H1 (cell line): ENCODE results near the gene RPS6KB2. TPM values are rescaled to one million over a fixed set of nuclear protein-coding genes. Genes with fewer than 3 reads are reported as not detected.

Source experiments
- CTCF ChIA-PET: fragments of 300-600 bp; sonication (Branson Sonifier 250); formaldehyde crosslinking; loops from one replicate; lab custom pipeline; 2021; ENCODE audit not compliant: partially characterized antibody; lab: Charles Lee
- POLR2A ChIA-PET: fragments of 300-600 bp; sonication (Branson Sonifier 250); formaldehyde crosslinking; loops from one replicate; lab custom pipeline; 2021; ENCODE audit warnings: inconsistent platforms; ENCODE audit not compliant: partially characterized antibody; lab: Charles Lee
- DNase-seq, 2 experiments: peaks; one replicate each; pipeline versions ENCODE4 v3.0.0 to v3.0.0-alpha.2; 2010 to 2022; ENCODE audit warnings: low spot score in 2 of 2, low read depth in 1 of 2, mixed read lengths in 1 of 2
- FAIRE-seq: peaks from 2 replicates; lab custom pipeline; 2011; peaks lifted over from hg19 to GRCh38; lab: Jason Lieb, UNC
- H2AFZ ChIP-seq: 2 replicates; pipeline ENCODE4 v1.8.1; 2012; ENCODE audit warnings: low read length, inconsistent platforms
- H2AK5ac ChIP-seq: 2 replicates; pipeline ENCODE4 v1.6.1; 2013; ENCODE audit warnings: low read depth, low read length
- H2BK120ac ChIP-seq: replicated peaks from 2 replicates; pipeline ENCODE3; 2013; ENCODE audit warnings: low read depth, low read length, inconsistent platforms
- H2BK12ac ChIP-seq: 2 replicates; pipeline ENCODE4 v1.6.1; 2013; ENCODE audit warnings: low read depth, low read length
- H2BK15ac ChIP-seq: 2 replicates; pipeline ENCODE4 v1.6.1; 2013; ENCODE audit warnings: low read length
- H2BK20ac ChIP-seq: 2 replicates; pipeline ENCODE4 v1.6.1; 2013; ENCODE audit warnings: low read length
- H2BK5ac ChIP-seq: 2 replicates; pipeline ENCODE4 v1.6.1; 2013; ENCODE audit warnings: low read depth, low read length
- H3K14ac ChIP-seq: 2 replicates; pipeline ENCODE4 v1.6.1; 2013; ENCODE audit warnings: inconsistent platforms; ENCODE audit not compliant: insufficient read length
- H3K18ac ChIP-seq: 2 replicates; pipeline ENCODE4 v1.6.1; 2013; ENCODE audit warnings: low read length; ENCODE audit errors: extremely low read depth
- H3K23ac ChIP-seq: 2 replicates; pipeline ENCODE4 v1.6.1; 2013; ENCODE audit warnings: inconsistent platforms; ENCODE audit not compliant: insufficient read length
- H3K23me2 ChIP-seq: 2 replicates; pipeline ENCODE4 v1.6.1; 2013; ENCODE audit warnings: low read depth, low read length
- H3K27ac ChIP-seq: 2 replicates; pipeline ENCODE4 v1.6.1; 2011; ENCODE audit warnings: low read depth, low read length, inconsistent platforms
- H3K27me3 ChIP-seq, 4 experiments: replicated peaks in 1 of 4; 1 replicate in 1 of 4; 2 replicates in 3 of 4; pipeline versions ENCODE4 v1.6.1 to v1.8.1; 2011 to 2013; ENCODE audit warnings: low read length in 3 of 4, mild to moderate bottlenecking in 3 of 4, inconsistent platforms in 2 of 4, mixed read lengths in 2 of 4, moderate library complexity in 1 of 4; ENCODE audit not compliant: control insufficient read depth in 3 of 4, insufficient read depth in 3 of 4; ENCODE audit errors: extremely low read depth in 1 of 4
- H3K36me3 ChIP-seq, 4 experiments: 2 replicates each; pipeline versions ENCODE4 v1.6.1 to v1.8.1; 2011 to 2013; ENCODE audit warnings: mild to moderate bottlenecking in 4 of 4, low read length in 3 of 4, moderate library complexity in 2 of 4, control low read depth in 1 of 4, inconsistent platforms in 1 of 4; ENCODE audit not compliant: insufficient read depth in 4 of 4, control insufficient read depth in 2 of 4
- H3K4ac ChIP-seq: replicated peaks from 2 replicates; pipeline ENCODE3; 2013; ENCODE audit warnings: low read length, low read depth, mixed read lengths, inconsistent platforms; ENCODE audit not compliant: insufficient read length
- H3K4me1 ChIP-seq, 4 experiments: replicated peaks in 1 of 4; 1 replicate in 1 of 4; 2 replicates in 3 of 4; pipeline versions ENCODE4 v1.6.1 to v1.8.1; 2011 to 2013; ENCODE audit warnings: low read length in 3 of 4, inconsistent platforms in 2 of 4, mixed read lengths in 1 of 4; ENCODE audit not compliant: insufficient read depth in 4 of 4, control insufficient read depth in 3 of 4
- H3K4me2 ChIP-seq, 2 experiments: 2 replicates each; pipeline versions ENCODE4 v1.6.1 to v1.8.1; 2011 to 2013; ENCODE audit warnings: low read depth in 2 of 2, low read length in 2 of 2, control low read depth in 1 of 2, inconsistent platforms in 1 of 2, mild to moderate bottlenecking in 1 of 2; ENCODE audit not compliant: insufficient read depth in 1 of 2
- H3K4me3 ChIP-seq, 4 experiments: fragments of 200-600, 300-600 bp in 1 of 4; sonication (generic), shearing (Covaris generic), sonication (Bioruptor Twin) in 1 of 4; 2 replicates each; pipeline versions ENCODE4 v1.5.1 to v1.8.1; 2011 to 2016; ENCODE audit warnings: low read length in 4 of 4, low read depth in 3 of 4, control low read depth in 2 of 4, inconsistent platforms in 2 of 4, mild to moderate bottlenecking in 2 of 4, mixed read lengths in 1 of 4, moderate library complexity in 1 of 4; ENCODE audit not compliant: insufficient read depth in 2 of 4; ENCODE audit errors: extremely low read depth in 1 of 4
- H3K56ac ChIP-seq: replicated peaks from 2 replicates; pipeline ENCODE3; 2013; ENCODE audit warnings: low read depth, mild to moderate bottlenecking, mixed read lengths, low read length, inconsistent platforms; ENCODE audit not compliant: insufficient read length
- H3K79me1 ChIP-seq: 2 replicates; pipeline ENCODE4 v1.6.1; 2013; ENCODE audit warnings: low read depth, low read length, control low read depth
- H3K79me2 ChIP-seq, 2 experiments: 2 replicates each; pipeline versions ENCODE4 v1.6.1 to v1.8.1; 2012 to 2013; ENCODE audit warnings: low read length in 2 of 2, mild to moderate bottlenecking in 2 of 2, inconsistent platforms in 1 of 2; ENCODE audit not compliant: insufficient read depth in 2 of 2, control insufficient read depth in 1 of 2
- H3K9ac ChIP-seq, 4 experiments: replicated peaks in 1 of 4; 1 replicate in 1 of 4; 2 replicates in 3 of 4; pipeline versions ENCODE4 v1.6.1 to v1.8.1; 2011 to 2013; ENCODE audit warnings: low read depth in 3 of 4, low read length in 3 of 4, control low read depth in 2 of 4, mild to moderate bottlenecking in 2 of 4, moderate library complexity in 2 of 4, inconsistent platforms in 1 of 4; ENCODE audit errors: extremely low read depth in 1 of 4
- H3K9me3 ChIP-seq, 2 experiments: 2 replicates each; pipeline versions ENCODE4 v1.6.1 to v1.8.1; 2012 to 2013; ENCODE audit warnings: mild to moderate bottlenecking in 2 of 2, moderate library complexity in 2 of 2, control low read depth in 1 of 2, inconsistent platforms in 1 of 2, low read depth in 1 of 2, low read length in 1 of 2, mixed read lengths in 1 of 2; ENCODE audit not compliant: insufficient read depth in 2 of 2
- H4K20me1 ChIP-seq, 2 experiments: replicated peaks in 1 of 2; 2 replicates each; pipeline versions ENCODE3 to v1.8.1; 2011 to 2013; ENCODE audit warnings: inconsistent platforms in 2 of 2, low read length in 2 of 2, mild to moderate bottlenecking in 1 of 2; ENCODE audit not compliant: insufficient read depth in 2 of 2, control insufficient read depth in 1 of 2
- H4K5ac ChIP-seq: 2 replicates; pipeline ENCODE4 v1.6.1; 2013; ENCODE audit warnings: low read length, low read depth, mixed read lengths, inconsistent platforms; ENCODE audit not compliant: insufficient read length
- H4K8ac ChIP-seq: 2 replicates; pipeline ENCODE4 v1.8.0; 2013; ENCODE audit warnings: mild to moderate bottlenecking, moderate library complexity, low read length, inconsistent platforms; ENCODE audit not compliant: insufficient read depth; ENCODE audit errors: extremely low read depth
- H4K91ac ChIP-seq: replicated peaks from 2 replicates; pipeline ENCODE3; 2013; ENCODE audit warnings: low read length, mixed read lengths, inconsistent platforms; ENCODE audit not compliant: insufficient read length
- FOSL1 ChIP-seq: IDR thresholded peaks from 2 replicates; pipeline ENCODE4 v1.6.1; 2011; ENCODE audit warnings: mild to moderate bottlenecking, low read depth, low read length, moderate library complexity; ENCODE audit not compliant: insufficient read depth
- KDM4A ChIP-seq: IDR thresholded peaks from one replicate; pipeline ENCODE4 v1.7.1; 2012; ENCODE audit warnings: low read depth, mild to moderate bottlenecking, moderate library complexity, low read length, inconsistent platforms; ENCODE audit not compliant: severe bottlenecking
- WGBS, 2 experiments: shearing (Covaris generic) in 1 of 2; methylation state at CpG; one replicate each; pipeline versions ENCODE4 v1.1.6 to v1.1.7; 2013 to 2015; ENCODE audit warnings: low lambda C conversion rate in 2 of 2, mixed read lengths in 2 of 2, inconsistent platforms in 1 of 2, low coverage in 1 of 2, missing lambda C conversion rate in 1 of 2; ENCODE audit not compliant: insufficient replicate concordance in 2 of 2, insufficient coverage in 1 of 2, insufficient read length in 1 of 2; ENCODE audit errors: extremely low coverage in 1 of 2, missing lambda C conversion rate in 1 of 2; 5-methylcytosine and 5-hydroxymethylcytosine counted together
- polyA plus RNA-seq, 7 experiments: library from polyadenylated mRNA; depleted of rRNA in 3 of 7; stranded (reverse) in 5 of 7; unstranded in 2 of 7; fragments of >200 nt in 5 of 7; fragments of 200-250 nt in 2 of 7; gene quantifications; 1 replicate in 5 of 7; 2 replicates in 1 of 7; 4 replicates in 1 of 7; pipeline versions ENCODE4 v1.2.1 to v1.2.3, GENCODE V29; 2011 to 2013; ENCODE audit warnings: missing spikeins in 2 of 7, mixed read lengths in 2 of 7
- total RNA-seq: library from RNA; stranded (reverse); fragmentation: NEBNext Ultra II Directional; extraction: Animal tissue kit (Norgen Biotek cat#: 25700); gene quantifications from 2 replicates; pipeline ENCODE4 v1.2.1, GENCODE V29; 2021

RPS6KB2 gene
- total and polyA plus RNA-seq, 2 of the 8 experiments (the other 6 are each of a cell fraction or from before 2014, with no cell fraction given) = 41.0 to 47.1 TPM

DNA sequence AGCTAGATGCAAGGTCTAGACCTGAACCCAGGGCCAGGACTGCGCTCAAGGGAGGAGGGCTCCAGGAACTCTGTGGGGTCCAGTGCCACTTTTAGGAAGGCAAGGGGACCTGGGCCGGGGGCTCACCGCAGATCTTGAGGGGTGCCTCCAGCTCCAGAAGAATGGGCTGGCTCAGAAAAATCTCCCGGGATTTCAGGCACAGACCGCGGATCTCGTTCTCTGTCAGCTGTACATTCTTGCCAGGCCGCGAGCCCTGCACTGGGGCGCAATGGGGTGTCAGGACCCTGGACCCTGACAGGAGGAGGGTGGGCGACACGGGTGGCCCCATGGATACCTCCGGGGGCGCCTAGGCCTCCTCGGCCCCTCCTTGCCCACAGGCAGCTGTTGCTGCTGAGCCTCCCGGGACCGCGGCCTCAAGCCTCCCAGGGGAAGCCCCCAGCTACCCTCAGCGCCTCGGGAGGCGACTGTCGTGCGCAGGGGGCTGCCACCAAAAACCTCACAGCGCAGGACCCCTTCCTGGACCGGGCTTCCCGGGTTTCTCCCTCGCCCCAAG lies 27.3 kb upstream of the RPS6KB2 start:
- Histone ChIP-seq H3K4me1 (peaks cover 0 to 11% (median 4%) of the 10 kb centered on the region in 4 experiments; a peak in 5 of 7 replicates), H3K23ac (no peak overlapping the region), H2BK5ac (peak overlapping the region; percentile 37; the same call in 1 of the 2 replicates), H3K36me3 (peaks cover 6 to 21% (median 18%) of the 10 kb centered on the region in 4 experiments; a peak in 6 of 8 replicates), H4K5ac (no peak overlapping the region), H4K20me1 (peaks cover 0 to 13% of the 10 kb centered on the region in 2 experiments), H3K79me2 (peaks cover 0 to 10% of the 10 kb centered on the region in 2 experiments; a peak in 2 of 4 replicates), H3K14ac (no peak overlapping the region), H3K27ac (peak overlapping the region; percentile 79; the same call in 1 of the 2 replicates), H3K27me3 (no peaks in the 10 kb centered on the region), H3K9me3 (no peaks in the 10 kb centered on the region), H3K4me2 (peak overlapping the region; percentile 86), H4K8ac (no peak overlapping the region; the same call in 1 of the 2 replicates), H3K18ac (peak overlapping the region; percentile 56; the same call in 1 of the 2 replicates), H2BK20ac (no peak overlapping the region), H3K4ac (peak overlapping the region; percentile 38), H2BK120ac (no peak overlapping the region), H3K56ac (no peak overlapping the region), H2BK12ac (no peak overlapping the region), H2AFZ (no peak overlapping the region), H3K23me2 (peaks cover 4% of the 10 kb centered on the region; the same call in 1 of the 2 replicates), H4K91ac (no peak overlapping the region), H2BK15ac (no peak overlapping the region; the same call in 1 of the 2 replicates), H3K79me1 (peaks cover 3% of the 10 kb centered on the region), H2AK5ac (no peak overlapping the region), H3K4me3 (peak overlapping the region; percentile 44 to 98 (median 73)), H3K9ac (peak overlapping the region; percentile 44 to 79 (median 60); a peak in 5 of 7 replicates)
- POLR2A ChIA-PET = interaction anchor here (0.8 to 4.3 kb wide), 24 partner anchors 9 to 178 kb away, joined by 3 to 31 read pairs (median 4); partner anchors contain the start of genes PTPRCAP, RAD9A, RPS6KB2 and SSH3
- FAIRE-seq (no peak), DNase-seq (no peak)
- WGBS, 2 experiments = 18% methylated on average over 27 of the region's 27 CpGs; no CpG with 5 or more reads in 1 of the 2 experiments
- CTCF ChIA-PET = interaction anchor here (0.6 to 4.9 kb wide), 22 partner anchors 10 to 205 kb away, joined by 3 to 25 read pairs (median 6); partner anchors contain the start of genes POLD4, RAD9A and RPS6KB2
- TF ChIP-seq KDM4A = no peak
- TF ChIP-seq FOSL1 = no peak
